K562 (cell line): ENCODE results near the gene TCFL5. TPM values are rescaled to one million over a fixed set of nuclear protein-coding genes. Genes with fewer than 3 reads are reported as not detected.
A peak's percentile ranks its signal among the peaks of the same experiment; 100 is the strongest.

Source experiments
- ARID1B ChIP-seq: fragments of 450-650 bp; IDR thresholded peaks from 2 replicates; pipeline ENCODE4 v1.6.1; 2016; ENCODE audit warnings: antibody characterized with exemption, mild to moderate bottlenecking, inconsistent platforms
- EWSR1 ChIP-seq: fragments of 450-650 bp; IDR thresholded peaks from 2 replicates; pipeline ENCODE4 v1.6.1; 2018; ENCODE audit warnings: borderline replicate concordance, mild to moderate bottlenecking, low read depth, moderate library complexity; ENCODE audit not compliant: partially characterized antibody
- FOXM1 ChIP-seq, 2 experiments: fragments of 450-650 bp in 1 of 2; sonication (generic) in 1 of 2; formaldehyde crosslinking in 1 of 2; IDR thresholded peaks; 2 replicates each; pipeline versions ENCODE4 v1.6.1 to v1.9.0; 2017 to 2022; ENCODE audit warnings: low read depth in 2 of 2, mild to moderate bottlenecking in 2 of 2, missing genetic modification reagents in 1 of 2, moderate library complexity in 1 of 2
- FOXP1 ChIP-seq: sonication (generic); formaldehyde crosslinking; IDR thresholded peaks from 2 replicates; pipeline ENCODE4 v1.8.0; 2022; ENCODE audit warnings: mild to moderate bottlenecking, missing genetic modification reagents
- HCFC1 ChIP-seq: IDR thresholded peaks from 2 replicates; pipeline ENCODE4 v1.6.1; 2012; ENCODE audit warnings: low read depth, low read length, improper control_type of control experiment
- HDAC2 ChIP-seq: fragments of 450-650 bp; IDR thresholded peaks from 2 replicates; pipeline ENCODE4 v1.6.1; 2016; ENCODE audit warnings: mild to moderate bottlenecking
- HNRNPL ChIP-seq: fragments of 200-400 bp; formaldehyde crosslinking; IDR thresholded peaks from 2 replicates; pipeline ENCODE4 v1.6.1; 2017; ENCODE audit warnings: low read depth, mild to moderate bottlenecking, low read length
- LCOR ChIP-seq: sonication (generic); formaldehyde crosslinking; IDR thresholded peaks from 2 replicates; pipeline ENCODE4 v1.8.0; 2022; ENCODE audit warnings: mild to moderate bottlenecking, missing genetic modification reagents
- MECOM ChIP-seq: fragments of 250-450 bp; sonication (Bioruptor Pico); IDR thresholded peaks from 2 replicates; pipeline ENCODE4 v1.8.0; 2022; ENCODE audit warnings: inconsistent platforms
- NCOR1 ChIP-seq: fragments of 450-650 bp; IDR thresholded peaks from 2 replicates; pipeline ENCODE4 v1.6.1; 2016; ENCODE audit warnings: mild to moderate bottlenecking, moderate library complexity
- NR3C1 ChIP-seq: sonication (generic); formaldehyde crosslinking; IDR thresholded peaks from 2 replicates; pipeline ENCODE4 v1.8.1; 2022; ENCODE audit warnings: missing genetic modification reagents
- PHF20 ChIP-seq: fragments of 450-650 bp; IDR thresholded peaks from 2 replicates; pipeline ENCODE4 v1.6.1; 2018; ENCODE audit not compliant: partially characterized antibody
- POLR2AphosphoS5 ChIP-seq: IDR thresholded peaks from 2 replicates; pipeline ENCODE4 v1.6.1; 2011; ENCODE audit warnings: mild to moderate bottlenecking, low read depth, low read length, moderate library complexity; ENCODE audit not compliant: control insufficient read depth, insufficient read depth
- SP2 ChIP-seq: IDR thresholded peaks from 2 replicates; pipeline ENCODE4 v1.6.1; 2011; ENCODE audit warnings: mild to moderate bottlenecking, low read depth, low read length, moderate library complexity; ENCODE audit not compliant: poor library complexity, severe bottlenecking; ENCODE audit errors: extremely low read depth
- TRIM28 ChIP-seq: fragments of 450-650 bp; IDR thresholded peaks from 2 replicates; pipeline ENCODE4 v1.6.1; 2017
- YY1 ChIP-seq, 3 experiments: IDR thresholded peaks; 2 replicates each; pipeline ENCODE4 v1.6.1; 2011; ENCODE audit warnings: low read length in 2 of 3, mild to moderate bottlenecking in 2 of 3, moderate library complexity in 2 of 3, borderline replicate concordance in 1 of 3, control low read depth in 1 of 3, low read depth in 1 of 3; ENCODE audit not compliant: insufficient read depth in 3 of 3, insufficient replicate concordance in 2 of 3, control insufficient read depth in 1 of 3, insufficient read length in 1 of 3; ENCODE audit errors: extremely low read depth in 1 of 3
- ZFP36 ChIP-seq: fragments of 150-350 bp; IDR thresholded peaks from 2 replicates; pipeline ENCODE4 v1.6.1; 2018; ENCODE audit warnings: low read length, low read depth; ENCODE audit not compliant: partially characterized antibody
- ZNF224 ChIP-seq: sonication (generic); formaldehyde crosslinking; IDR thresholded peaks from 2 replicates; pipeline ENCODE4 v1.8.0; 2022; ENCODE audit warnings: mild to moderate bottlenecking, missing genetic modification reagents
- ZNF57 ChIP-seq: fragments of 450-650 bp; formaldehyde crosslinking; IDR thresholded peaks from 2 replicates; pipeline ENCODE4 v1.4.0; 2020; ENCODE audit warnings: mild to moderate bottlenecking, moderate library complexity
- ZNF778 ChIP-seq: fragments of 450-650 bp; formaldehyde crosslinking; IDR thresholded peaks from 2 replicates; pipeline ENCODE4 v1.4.0; 2020; ENCODE audit warnings: mild to moderate bottlenecking, moderate library complexity
- polyA plus RNA-seq, 8 experiments: library from polyadenylated mRNA; depleted of rRNA in 4 of 8; stranded (reverse) in 5 of 8; unstranded in 3 of 8; fragments of >200 nt; fragmentation: Nextera tagmentation in 2 of 8; fragmentation: Illumina TruSeq in 1 of 8; extraction: Ambion mirVana in 2 of 8; extraction: Trizol in 1 of 8; gene quantifications; 2 replicates each; pipeline versions ENCODE4 v1.2.1 to v1.2.3, GENCODE V29; 2011 to 2014; ENCODE audit warnings: inconsistent platforms in 1 of 8, missing spikeins in 1 of 8
- total RNA-seq, 7 experiments: library from RNA; depleted of rRNA in 6 of 7; stranded (reverse); fragments of >200 nt in 6 of 7; fragmentation: Illumina TruSeq in 2 of 7; extraction: Trizol in 2 of 7; gene quantifications; 2 replicates each; pipeline versions ENCODE4 v1.2.1 to v1.2.3, GENCODE V29; 2011 to 2021; ENCODE audit warnings: low replicate concordance in 1 of 7
- TF ChIP-seq, protein P1 (sequence below), 3 experiments: fragments of 200-800 bp in 1 of 3; sonication (Bioruptor generic) in 1 of 3; sonication (generic) in 1 of 3; formaldehyde crosslinking in 1 of 3; IDR thresholded peaks; 2 replicates each; pipeline versions ENCODE4 v1.6.1 to v1.8.0; 2016 to 2022; ENCODE audit warnings: mild to moderate bottlenecking in 2 of 3, missing compliant biosample characterization in 2 of 3, missing genetic modification characterization in 2 of 3, missing genetic modification reagents in 1 of 3
- TF ChIP-seq, protein P2 (sequence below), 3 experiments: fragments of 200-800 bp in 1 of 3; fragments of 250-450 bp in 1 of 3; fragments of 450-650 bp in 1 of 3; sonication (Bioruptor Pico) in 1 of 3; sonication (Bioruptor generic) in 1 of 3; formaldehyde crosslinking in 1 of 3; IDR thresholded peaks; 2 replicates each; pipeline versions ENCODE4 v1.6.1 to v1.8.0; 2016 to 2022; ENCODE audit warnings: mild to moderate bottlenecking in 2 of 3, missing genetic modification characterization in 2 of 3, missing compliant biosample characterization in 1 of 3, moderate library complexity in 1 of 3

TCFL5 gene
- total and polyA plus RNA-seq, 9 of the 15 experiments (the other 6 are each of a cell fraction or from before 2014, with no cell fraction given): 1.00 to 12.6 (median 9.1) TPM

DNA sequence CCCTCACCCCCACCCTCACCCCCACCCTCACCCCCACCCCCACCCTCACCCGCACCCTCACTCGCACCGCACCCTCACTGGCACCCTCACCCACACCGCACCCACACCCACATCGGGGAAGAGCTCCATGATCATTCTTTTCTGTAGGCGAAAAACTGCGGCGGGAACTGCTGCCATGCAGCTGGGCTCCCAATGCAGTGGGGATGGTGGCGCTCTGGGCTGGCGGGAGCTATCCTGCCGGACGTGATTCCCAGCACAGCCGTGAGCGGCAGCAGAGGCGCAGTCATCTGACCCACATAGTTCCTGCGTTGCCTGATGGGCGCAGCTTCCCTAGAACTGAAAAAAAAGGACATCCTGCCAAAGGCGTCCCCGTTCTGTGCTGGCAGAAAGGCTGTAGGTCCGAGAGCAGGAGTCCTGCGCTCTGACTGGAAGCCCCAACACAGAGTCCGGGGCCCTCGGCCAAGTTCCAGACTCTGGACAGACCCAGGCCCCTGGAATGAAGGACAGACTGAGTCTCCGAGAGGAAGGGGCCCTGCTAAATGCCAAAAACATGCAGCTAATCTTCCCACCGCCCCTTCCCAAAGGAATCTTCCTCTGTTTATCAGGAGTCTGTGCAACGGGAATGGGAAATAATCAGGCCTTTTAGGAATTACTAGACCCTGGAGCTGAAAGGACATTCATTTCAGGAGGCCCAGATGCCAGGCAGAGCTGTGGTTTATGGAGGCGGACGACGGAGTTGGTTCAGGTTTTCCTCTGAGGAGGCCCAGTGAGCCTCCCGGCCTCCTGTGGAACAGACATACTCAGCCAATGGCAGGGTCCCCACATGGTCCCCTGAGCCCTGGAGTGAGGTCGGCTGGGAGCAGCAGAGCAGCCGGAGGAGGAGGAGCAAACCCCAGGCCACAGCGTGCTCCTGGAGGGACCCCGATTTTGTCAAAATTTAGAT is 14.1 kb upstream of the TCFL5 start (continued):
- TF ChIP-seq, protein P1, sequence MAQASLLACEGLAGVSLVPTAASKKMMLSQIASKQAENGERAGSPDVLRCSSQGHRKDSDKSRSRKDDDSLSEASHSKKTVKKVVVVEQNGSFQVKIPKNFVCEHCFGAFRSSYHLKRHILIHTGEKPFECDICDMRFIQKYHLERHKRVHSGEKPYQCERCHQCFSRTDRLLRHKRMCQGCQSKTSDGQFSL (CRISPR knock-in tag; IDR thresholded peaks at IDR 0.05): peak; percentile 92
- TF ChIP-seq, protein P1 (tag; IDR thresholded peaks at IDR 0.05): peak in 1 of 2 experiments; percentile 82; a peak in 2 of 4 replicates
- TF ChIP-seq HDAC2: 0 out of 2 replicates have a peak, but pooled peaks have one; percentile 18
- TF ChIP-seq TRIM28: no peak
- peak in 2 of 3 experiments; percentile 54 to 78 for TF ChIP-seq YY1 (IDR thresholded peaks at IDR 0.05; ENCODE audit: borderline replicate concordance in 1 of 3, control insufficient read depth in 1 of 3, extremely low read depth in 1 of 3, insufficient read depth in 3 of 3, insufficient read length in 1 of 3, insufficient replicate concordance in 2 of 3, low read depth in 1 of 3, low read length in 2 of 3)
- TF ChIP-seq MECOM (CRISPR knock-in tag): no peak
- no peak for TF ChIP-seq EWSR1
- no peak for TF ChIP-seq ZNF57
- TF ChIP-seq ZNF224: no peak
- TF ChIP-seq ARID1B: no peak
- TF ChIP-seq POLR2AphosphoS5: no peak
- TF ChIP-seq PHF20: peak; percentile 43
- peak; percentile 11 for TF ChIP-seq ZFP36
- TF ChIP-seq SP2: no peak
- TF ChIP-seq ZNF778 (CRISPR knock-in tag): no peak
- no peak for TF ChIP-seq NR3C1 (CRISPR knock-in tag)
- peak; percentile 75 for TF ChIP-seq HNRNPL
- no peak for TF ChIP-seq FOXP1 (CRISPR knock-in tag)
- no peak for TF ChIP-seq NCOR1
- TF ChIP-seq FOXM1 (IDR thresholded peaks at IDR 0.05; ENCODE audit: low read depth): no peak
- TF ChIP-seq FOXM1 (CRISPR knock-in tag; IDR thresholded peaks at IDR 0.05; ENCODE audit: low read depth): no peak
- no peak for TF ChIP-seq LCOR
- TF ChIP-seq HCFC1: no peak
- TF ChIP-seq, protein P2, sequence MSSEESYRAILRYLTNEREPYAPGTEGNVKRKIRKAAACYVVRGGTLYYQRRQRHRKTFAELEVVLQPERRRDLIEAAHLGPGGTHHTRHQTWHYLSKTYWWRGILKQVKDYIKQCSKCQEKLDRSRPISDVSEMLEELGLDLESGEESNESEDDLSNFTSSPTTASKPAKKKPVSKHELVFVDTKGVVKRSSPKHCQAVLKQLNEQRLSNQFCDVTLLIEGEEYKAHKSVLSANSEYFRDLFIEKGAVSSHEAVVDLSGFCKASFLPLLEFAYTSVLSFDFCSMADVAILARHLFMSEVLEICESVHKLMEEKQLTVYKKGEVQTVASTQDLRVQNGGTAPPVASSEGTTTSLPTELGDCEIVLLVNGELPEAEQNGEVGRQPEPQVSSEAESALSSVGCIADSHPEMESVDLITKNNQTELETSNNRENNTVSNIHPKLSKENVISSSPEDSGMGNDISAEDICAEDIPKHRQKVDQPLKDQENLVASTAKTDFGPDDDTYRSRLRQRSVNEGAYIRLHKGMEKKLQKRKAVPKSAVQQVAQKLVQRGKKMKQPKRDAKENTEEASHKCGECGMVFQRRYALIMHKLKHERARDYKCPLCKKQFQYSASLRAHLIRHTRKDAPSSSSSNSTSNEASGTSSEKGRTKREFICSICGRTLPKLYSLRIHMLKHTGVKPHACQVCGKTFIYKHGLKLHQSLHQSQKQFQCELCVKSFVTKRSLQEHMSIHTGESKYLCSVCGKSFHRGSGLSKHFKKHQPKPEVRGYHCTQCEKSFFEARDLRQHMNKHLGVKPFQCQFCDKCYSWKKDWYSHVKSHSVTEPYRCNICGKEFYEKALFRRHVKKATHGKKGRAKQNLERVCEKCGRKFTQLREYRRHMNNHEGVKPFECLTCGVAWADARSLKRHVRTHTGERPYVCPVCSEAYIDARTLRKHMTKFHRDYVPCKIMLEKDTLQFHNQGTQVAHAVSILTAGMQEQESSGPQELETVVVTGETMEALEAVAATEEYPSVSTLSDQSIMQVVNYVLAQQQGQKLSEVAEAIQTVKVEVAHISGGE (CRISPR knock-in tag; IDR thresholded peaks at IDR 0.05): peak in 1 of 3 experiments; percentile 19; a peak in 1 of 6 replicates
